K562 (cell line): ENCODE measurements around the gene NXF1. TPM values are rescaled to one million over a fixed set of nuclear protein-coding genes. Genes with fewer than 3 reads are reported as not detected.

Source experiments
- BRD4 ChIP-seq: fragments of 200-600 bp; sonication (generic); IDR thresholded peaks from 2 replicates; pipeline ENCODE4 v1.6.1; 2017; ENCODE audit warnings: inconsistent platforms
- ERF ChIP-seq: fragments of 450-650 bp; formaldehyde crosslinking; IDR thresholded peaks from 2 replicates; pipeline ENCODE4 v1.4.0; 2020; ENCODE audit warnings: mild to moderate bottlenecking, mixed read lengths
- LEF1 ChIP-seq: fragments of 450-650 bp; IDR thresholded peaks from 2 replicates; pipeline ENCODE4 v1.6.1; 2016; ENCODE audit warnings: mild to moderate bottlenecking
- MTA1 ChIP-seq: fragments of 450-650 bp; IDR thresholded peaks from 2 replicates; pipeline ENCODE4 v1.6.1; 2017; ENCODE audit warnings: borderline replicate concordance
- MTA2 ChIP-seq: fragments of 450-650 bp; IDR thresholded peaks from 2 replicates; pipeline ENCODE4 v1.6.1; 2016; ENCODE audit warnings: low read depth
- NR4A1 ChIP-seq, 2 experiments: fragments of 250-450 bp in 1 of 2; fragments of 450-650 bp in 1 of 2; sonication (Bioruptor Pico) in 1 of 2; IDR thresholded peaks; 2 replicates each; pipeline versions ENCODE4 v1.4.0 to v1.6.1; 2016 to 2020; ENCODE audit warnings: mild to moderate bottlenecking in 2 of 2, missing compliant biosample characterization in 1 of 2, missing genetic modification characterization in 1 of 2, moderate library complexity in 1 of 2
- RAD21 ChIP-seq, 2 experiments: fragments of 250-450 bp in 1 of 2; fragments of 450-650 bp in 1 of 2; sonication (Bioruptor Pico) in 1 of 2; formaldehyde crosslinking in 1 of 2; IDR thresholded peaks in 1 of 2; conservative IDR thresholded peaks in 1 of 2; 2 replicates each; pipeline versions ENCODE4 v1.4.0 to v1.8.0; 2020 to 2022; ENCODE audit warnings: mild to moderate bottlenecking in 2 of 2, moderate library complexity in 1 of 2
- RBM22 ChIP-seq: fragments of 200-400 bp; formaldehyde crosslinking; IDR thresholded peaks from 2 replicates; pipeline ENCODE4 v1.6.1; 2018; ENCODE audit warnings: low read length, low read depth; ENCODE audit not compliant: poor library complexity, severe bottlenecking
- SIN3A ChIP-seq, 2 experiments: fragments of 150-350 bp in 1 of 2; IDR thresholded peaks; 2 replicates each; pipeline ENCODE4 v1.6.1; 2011 to 2016; ENCODE audit warnings: borderline replicate concordance in 2 of 2, low read depth in 2 of 2, low read length in 2 of 2, mild to moderate bottlenecking in 2 of 2, moderate library complexity in 2 of 2; ENCODE audit not compliant: control insufficient read depth in 1 of 2
- TFAP4 ChIP-seq: sonication (generic); formaldehyde crosslinking; IDR thresholded peaks from 2 replicates; pipeline ENCODE4 v1.8.0; 2022; ENCODE audit warnings: missing genetic modification reagents, mild to moderate bottlenecking, moderate library complexity, borderline replicate concordance
- U2AF1 ChIP-seq: fragments of 200-400 bp; formaldehyde crosslinking; optimal IDR thresholded peaks from 2 replicates; pipeline ENCODE3; 2017; ENCODE audit warnings: mild to moderate bottlenecking, low read depth, low read length, moderate library complexity
- ZC3H4 ChIP-seq: sonication (generic); formaldehyde crosslinking; IDR thresholded peaks from 2 replicates; pipeline ENCODE4 v1.9.0; 2021; ENCODE audit warnings: missing genetic modification reagents, borderline replicate concordance
- ZC3H8 ChIP-seq: fragments of 450-650 bp; IDR thresholded peaks from 2 replicates; pipeline ENCODE4 v1.6.1; 2017
- ZNF133 ChIP-seq: fragments of 250-450 bp; sonication (Bioruptor Pico); IDR thresholded peaks from 2 replicates; pipeline ENCODE4 v1.4.0; 2020; ENCODE audit warnings: mild to moderate bottlenecking
- ZNF140 ChIP-seq: fragments of 250-450 bp; sonication (Bioruptor Pico); IDR thresholded peaks from 2 replicates; pipeline ENCODE4 v1.8.0; 2021; ENCODE audit warnings: moderate library complexity, mild to moderate bottlenecking, inconsistent platforms
- ZNF318 ChIP-seq, 2 experiments: fragments of 450-650 bp; IDR thresholded peaks; 2 replicates each; pipeline ENCODE4 v1.6.1; 2016; ENCODE audit warnings: mild to moderate bottlenecking in 2 of 2, borderline replicate concordance in 1 of 2, low read depth in 1 of 2, moderate library complexity in 1 of 2
- ZNF717 ChIP-seq: fragments of 250-450 bp; sonication (Bioruptor Pico); IDR thresholded peaks from 2 replicates; pipeline ENCODE4 v1.5.0; 2021
- ZNF766 ChIP-seq: fragments of 200-800 bp; sonication (Bioruptor generic); conservative IDR thresholded peaks from 2 replicates; pipeline ENCODE4 v1.6.1; 2016; ENCODE audit warnings: missing genetic modification characterization, missing compliant biosample characterization
- polyA plus RNA-seq, 8 experiments: library from polyadenylated mRNA; depleted of rRNA in 4 of 8; stranded (reverse) in 5 of 8; unstranded in 3 of 8; fragments of >200 nt; fragmentation: Nextera tagmentation in 2 of 8; fragmentation: Illumina TruSeq in 1 of 8; extraction: Ambion mirVana in 2 of 8; extraction: Trizol in 1 of 8; gene quantifications; 2 replicates each; pipeline versions ENCODE4 v1.2.1 to v1.2.3, GENCODE V29; 2011 to 2014; ENCODE audit warnings: inconsistent platforms in 1 of 8, missing spikeins in 1 of 8
- total RNA-seq, 7 experiments: library from RNA; depleted of rRNA in 6 of 7; stranded (reverse); fragments of >200 nt in 6 of 7; fragmentation: Illumina TruSeq in 2 of 7; extraction: Trizol in 2 of 7; gene quantifications; 2 replicates each; pipeline versions ENCODE4 v1.2.1 to v1.2.3, GENCODE V29; 2011 to 2021; ENCODE audit warnings: low replicate concordance in 1 of 7

The NXF1 gene
- total and polyA plus RNA-seq, 9 of the 15 experiments (the other 6 are each of a cell fraction or from before 2014, with no cell fraction given), result 18.1 to 98.3 (median 35.8) TPM

GRCh38 chr11:62805076-62805892 lies at the start of gene NXF1 (continued):
- TF ChIP-seq ZNF140 (CRISPR knock-in tag) (no peak), MTA2 (no peak), ZNF133 (no peak), ZNF717 (CRISPR knock-in tag) (no peak), U2AF1 (peak; percentile 56), ZC3H4 (CRISPR knock-in tag) (peak; percentile 70; the same call in 1 of the 2 replicates), ZC3H8 (no peak), ERF (0 out of 2 replicates have a peak, but pooled peaks have one; percentile 30), RBM22 (peak; percentile 99), ZNF318 (IDR thresholded peaks at IDR 0.05; ENCODE audit: borderline replicate concordance in 1 of 2, low read depth in 1 of 2) (no peak), TFAP4 (CRISPR knock-in tag) (peak; percentile 89), SIN3A (IDR thresholded peaks at IDR 0.05; ENCODE audit: borderline replicate concordance in 2 of 2, control insufficient read depth in 1 of 2, low read depth in 2 of 2, low read length in 2 of 2) (peak; percentile 84 to 94; a peak in 3 of 4 replicates), NR4A1 (CRISPR knock-in tag; IDR thresholded peaks at IDR 0.05) (no peak), NR4A1 (tag; IDR thresholded peaks at IDR 0.05) (0 out of 2 replicates have a peak, but pooled peaks have one; percentile 23), MTA1 (peak; percentile 97), LEF1 (no peak), BRD4 (no peak), RAD21 (CRISPR knock-in tag; conservative IDR thresholded peaks at IDR 0.05 in 1 of 2, IDR thresholded peaks at IDR 0.05 in 1 of 2) (0 out of 4 replicates have a peak, but pooled peaks of 1 of the 2 experiments have one; percentile 4), ZNF766 (0 out of 2 replicates have a peak, but pooled peaks have one; percentile 26)
